OCI-LY1 (cell line): ENCODE results near the gene NINJ2.

ENCODE experiments used
- CTCF ChIP-seq: fragments of 200-600 bp; sonication (generic), shearing (Covaris generic); IDR thresholded peaks from 2 replicates; pipeline ENCODE4 v1.5.1; 2017; ENCODE audit warnings: mild to moderate bottlenecking, antibody characterized with exemption, low read length, moderate library complexity, mixed read lengths
- EZH2 ChIP-seq: fragments of 200-600 bp; sonication (generic), shearing (Covaris generic); IDR thresholded peaks from 2 replicates; pipeline ENCODE4 v1.8.0; 2017; ENCODE audit warnings: borderline replicate concordance, mixed run types, mild to moderate bottlenecking, antibody characterized with exemption, low read length, moderate library complexity, mixed read lengths

- TF ChIP-seq CTCF (no peak), EZH2 (no peak)
Measured at GRCh38 chr12:602700-603068, 60.6 kb downstream of the NINJ2 start.
